Left ventricle myocardium inferior (tissue), 1 donor: Measurements from ENCODE around the gene RAD23B. TPM values are rescaled to one million over a fixed set of nuclear protein-coding genes. Genes with fewer than 3 reads are reported as not detected.
A peak's percentile ranks its signal among the peaks of the same experiment; 100 is the strongest.

ENCODE experiments used
- DNase-seq: peaks from one replicate; pipeline ENCODE4 v3.0.0-alpha.2; 2020
- H3K27ac ChIP-seq: fragments of 200-600 bp; replicated peaks from 2 replicates; pipeline ENCODE4 v1.8.0; 2021
- H3K27me3 ChIP-seq: fragments of 200-600 bp; 2 replicates; pipeline ENCODE4 v1.8.0; 2021; ENCODE audit warnings: low read depth
- H3K36me3 ChIP-seq: fragments of 200-600 bp; 2 replicates; pipeline ENCODE4 v1.8.0; 2021
- H3K4me1 ChIP-seq: fragments of 200-600 bp; 2 replicates; pipeline ENCODE4 v1.8.0; 2021
- H3K4me3 ChIP-seq: fragments of 200-600 bp; 2 replicates; pipeline ENCODE4 v1.8.0; 2021; ENCODE audit warnings: mild to moderate bottlenecking, moderate library complexity
- H3K9me3 ChIP-seq: fragments of 200-600 bp; replicated peaks from 2 replicates; pipeline ENCODE4 v1.8.0; 2021
- intact Hi-C: fragments of 100-400 bp; cut with micrococcal nuclease; formaldehyde crosslinking; loops from one replicate; pipeline ENCODE4 v1.11.0; 2022
- total RNA-seq: library from RNA; stranded (reverse); fragmentation: NEBNext Ultra II Directional; extraction: Animal tissue kit (Norgen Biotek cat#: 25700); gene quantifications from one replicate; pipeline ENCODE4 v1.2.1, GENCODE V29; 2021
- TF ChIP-seq, protein P1 (sequence below): fragments of 200-600 bp; IDR thresholded peaks from 2 replicates; pipeline ENCODE4 v1.8.0; 2021; ENCODE audit warnings: antibody characterized with exemption, mild to moderate bottlenecking, borderline replicate concordance
- donor health status: DM: no; HTN: yes; CAD: no; lungs with severe emphysema.

Gene RAD23B
- total RNA-seq, 1 donor from 2014 or later: 104 TPM

DNA sequence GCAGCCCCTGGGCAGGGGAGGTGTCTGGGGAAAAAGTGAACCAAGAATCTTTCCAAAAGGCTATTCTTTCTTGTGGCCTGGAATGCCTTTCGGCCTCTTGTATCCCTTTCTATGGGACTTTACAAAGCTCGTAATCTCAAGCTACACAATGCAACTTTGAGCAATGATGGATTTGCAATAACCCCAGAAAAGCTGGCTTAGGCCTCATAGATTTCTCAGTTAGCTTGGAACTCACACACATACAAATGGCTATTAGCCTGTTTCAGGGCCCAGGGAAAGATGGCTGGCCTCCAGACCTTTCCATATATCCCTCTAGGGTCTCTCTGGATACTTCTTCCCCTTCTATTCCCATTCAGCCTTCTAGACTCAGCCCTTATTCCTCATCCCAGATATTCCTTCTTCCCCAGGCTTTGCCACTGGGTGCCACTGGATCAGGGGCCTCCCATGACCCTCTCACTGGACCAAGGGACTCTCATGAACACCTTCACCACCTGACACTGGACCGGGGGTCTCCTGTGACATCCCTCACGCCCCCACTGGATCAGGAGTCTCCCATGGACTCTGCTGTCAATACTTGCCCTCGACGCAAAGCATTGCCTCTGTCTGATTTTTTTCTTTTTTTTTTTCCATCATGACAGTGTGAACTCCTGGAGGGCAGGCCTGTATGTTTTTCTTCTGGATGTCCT, 59.5 kb downstream of the RAD23B start:
- TF ChIP-seq, protein P1, sequence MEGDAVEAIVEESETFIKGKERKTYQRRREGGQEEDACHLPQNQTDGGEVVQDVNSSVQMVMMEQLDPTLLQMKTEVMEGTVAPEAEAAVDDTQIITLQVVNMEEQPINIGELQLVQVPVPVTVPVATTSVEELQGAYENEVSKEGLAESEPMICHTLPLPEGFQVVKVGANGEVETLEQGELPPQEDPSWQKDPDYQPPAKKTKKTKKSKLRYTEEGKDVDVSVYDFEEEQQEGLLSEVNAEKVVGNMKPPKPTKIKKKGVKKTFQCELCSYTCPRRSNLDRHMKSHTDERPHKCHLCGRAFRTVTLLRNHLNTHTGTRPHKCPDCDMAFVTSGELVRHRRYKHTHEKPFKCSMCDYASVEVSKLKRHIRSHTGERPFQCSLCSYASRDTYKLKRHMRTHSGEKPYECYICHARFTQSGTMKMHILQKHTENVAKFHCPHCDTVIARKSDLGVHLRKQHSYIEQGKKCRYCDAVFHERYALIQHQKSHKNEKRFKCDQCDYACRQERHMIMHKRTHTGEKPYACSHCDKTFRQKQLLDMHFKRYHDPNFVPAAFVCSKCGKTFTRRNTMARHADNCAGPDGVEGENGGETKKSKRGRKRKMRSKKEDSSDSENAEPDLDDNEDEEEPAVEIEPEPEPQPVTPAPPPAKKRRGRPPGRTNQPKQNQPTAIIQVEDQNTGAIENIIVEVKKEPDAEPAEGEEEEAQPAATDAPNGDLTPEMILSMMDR: no peak
- no peak overlapping the region for H3K27ac ChIP-seq
- H3K36me3 ChIP-seq: no peaks in the 10 kb centered on the region
- no peaks in the 10 kb centered on the region for H3K9me3 ChIP-seq
- intact Hi-C loops: no loop called here
- no peaks in the 10 kb centered on the region for H3K27me3 ChIP-seq
- no peak overlapping the region for H3K4me3 ChIP-seq
- H3K4me1 ChIP-seq: peaks cover 27% of the 10 kb centered on the region
- DNase-seq: no peak

DNA sequence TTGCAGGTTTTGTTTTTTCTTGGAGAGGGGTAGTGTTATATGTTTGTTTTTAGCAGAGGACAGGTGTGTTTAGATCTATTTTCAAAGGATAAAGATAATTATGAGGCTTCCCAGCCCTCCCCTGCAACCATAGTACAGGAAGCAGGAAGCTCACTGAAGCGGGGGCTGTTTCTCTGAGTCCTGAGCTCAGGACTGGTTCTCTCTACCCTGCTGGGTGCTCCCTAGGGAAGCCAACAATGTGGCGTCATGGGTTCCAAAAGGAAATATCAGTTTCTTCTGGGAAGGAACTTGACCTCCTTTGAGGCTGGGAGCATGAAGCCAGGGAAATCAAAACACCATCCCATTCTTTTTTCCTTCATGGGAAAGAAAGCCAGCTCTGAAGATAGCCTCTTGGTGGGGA, 62.2 kb downstream of the RAD23B start:
- peak overlapping the region; percentile 60 for H3K27ac ChIP-seq
- peaks cover 9% of the 10 kb centered on the region for H3K4me1 ChIP-seq
- no peaks in the 10 kb centered on the region for H3K27me3 ChIP-seq
- intact Hi-C loops: no loop called here
- no peaks in the 10 kb centered on the region for H3K9me3 ChIP-seq
- no peak overlapping the region for H3K4me3 ChIP-seq
- H3K36me3 ChIP-seq: no peaks in the 10 kb centered on the region
- TF ChIP-seq, protein P1: no peak
- no peak for DNase-seq

DNA sequence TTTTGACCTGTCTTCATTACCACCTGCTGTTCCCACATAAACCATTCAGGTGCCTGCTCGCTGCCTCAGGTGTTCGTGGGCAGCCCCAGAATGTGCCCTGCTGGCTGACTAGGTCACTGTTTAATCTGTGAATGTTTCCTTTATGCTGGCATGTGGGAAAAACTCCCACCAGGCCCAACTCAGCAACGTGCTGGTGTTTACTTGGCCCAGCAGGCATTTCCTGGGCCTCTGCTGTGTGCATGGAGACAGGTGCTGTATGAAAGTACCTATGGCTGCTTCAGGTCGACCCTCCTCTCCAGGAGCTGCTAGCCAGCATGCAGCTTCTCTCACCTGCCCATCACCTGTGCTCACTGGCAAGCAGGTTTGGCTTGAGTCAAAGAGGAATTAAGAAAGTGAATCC, 65.8 kb downstream of the RAD23B start:
- H3K9me3 ChIP-seq: peaks cover 8% of the 10 kb centered on the region
- TF ChIP-seq, protein P1: no peak
- peaks cover 9% of the 10 kb centered on the region for H3K4me1 ChIP-seq
- no peak overlapping the region for H3K27ac ChIP-seq
- peaks cover 3% of the 10 kb centered on the region for H3K27me3 ChIP-seq
- H3K36me3 ChIP-seq: no peaks in the 10 kb centered on the region
- no peak for DNase-seq
- intact Hi-C loops: no loop called here
- H3K4me3 ChIP-seq: no peak overlapping the region

DNA sequence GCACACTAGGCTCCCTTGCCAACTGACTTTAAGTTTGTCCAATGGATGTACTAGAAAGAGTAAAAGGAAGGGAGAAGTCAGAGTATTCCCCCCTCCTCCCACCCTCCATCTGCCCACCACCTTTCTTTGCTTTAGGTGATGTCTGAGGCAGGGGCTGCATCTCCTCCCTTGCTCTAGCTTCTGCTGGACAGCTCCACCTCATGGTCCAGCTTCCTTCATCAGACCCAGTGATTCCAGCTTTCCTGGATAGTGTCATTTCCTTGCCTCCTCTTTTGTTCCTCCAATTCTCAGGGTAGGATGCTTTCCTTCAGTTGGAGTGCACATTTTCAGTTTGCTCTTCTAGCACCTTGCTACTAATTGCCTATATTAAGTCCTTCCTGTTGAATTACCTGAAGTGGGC, 67.4 kb downstream of the RAD23B start:
- H3K27ac ChIP-seq: no peak overlapping the region
- intact Hi-C loops: no loop called here
- H3K4me1 ChIP-seq: peaks cover 5% of the 10 kb centered on the region
- peaks cover 12% of the 10 kb centered on the region for H3K9me3 ChIP-seq
- TF ChIP-seq, protein P1: no peak
- DNase-seq: no peak
- H3K36me3 ChIP-seq: no peaks in the 10 kb centered on the region
- H3K4me3 ChIP-seq: no peak overlapping the region
- H3K27me3 ChIP-seq: peaks cover 3% of the 10 kb centered on the region

DNA sequence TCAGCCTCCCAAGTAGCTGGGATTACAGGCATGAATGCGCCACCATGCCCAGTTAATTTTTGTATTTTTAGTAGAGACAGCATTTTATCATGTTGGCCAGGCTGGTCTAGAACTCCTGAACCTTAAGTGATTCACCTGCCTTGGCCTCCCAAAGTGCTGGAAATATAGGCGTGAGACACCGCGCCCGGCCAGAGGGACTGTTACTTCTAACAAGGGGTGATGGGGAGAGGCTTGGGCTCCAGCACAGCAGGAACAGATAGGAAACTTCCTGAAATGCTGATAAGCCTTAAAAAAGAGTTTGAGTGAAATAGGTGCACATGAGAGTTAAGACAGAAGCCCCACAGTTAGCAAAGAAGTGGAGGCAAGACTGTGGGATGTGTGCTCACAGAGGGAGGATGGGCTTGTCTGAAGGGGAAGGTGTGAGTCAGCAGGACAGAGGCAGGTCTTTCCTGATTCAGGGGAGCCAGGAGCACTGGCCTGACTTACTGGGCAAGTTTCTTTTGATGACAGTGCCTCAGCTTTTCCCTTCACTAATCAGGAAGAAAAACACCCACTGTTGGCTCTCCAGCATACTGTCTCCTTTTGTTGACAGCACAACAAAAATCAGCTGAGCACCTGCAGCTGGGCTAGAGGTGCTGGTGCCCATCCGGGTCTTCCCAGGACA, 68.4 kb downstream of the RAD23B start:
- H3K4me1 ChIP-seq: no peaks in the 10 kb centered on the region
- no peak overlapping the region for H3K27ac ChIP-seq
- TF ChIP-seq, protein P1: no peak
- intact Hi-C loops: no loop called here
- peaks cover 12% of the 10 kb centered on the region for H3K9me3 ChIP-seq
- no peaks in the 10 kb centered on the region for H3K36me3 ChIP-seq
- DNase-seq: no peak
- peaks cover 3% of the 10 kb centered on the region for H3K27me3 ChIP-seq
- no peak overlapping the region for H3K4me3 ChIP-seq
